HepG2 (cell line): ENCODE measurements around the gene ATP11A. TPM values are rescaled to one million over a fixed set of nuclear protein-coding genes. Genes with fewer than 3 reads are reported as not detected.

Source experiments
- ATAC-seq: fragments of 200-7000 bp; cut with Tn5 transposase; 3 replicates; pipeline ENCODE4 v1.9.1; 2020; ENCODE audit warnings: mild to moderate bottlenecking, moderate library complexity
- BruUV-seq: library from RNA; stranded (reverse); fragments of 400-500 nt; replicated peaks from 2 replicates; lab custom pipeline; 2021; lab: Mats Ljungman, UMichigan
- CTCF ChIA-PET: fragments of 300-600 bp; formaldehyde crosslinking; extraction: SDS; loops from one replicate; lab custom pipeline; 2021; ENCODE audit warnings: low total read pairs, inconsistent platforms, low intra/inter-chr PET ratio; lab: Yijun Ruan, JAX
- POLR2A ChIA-PET: fragments of 350-600 bp; sonication (Branson Sonifier 250); formaldehyde crosslinking; loops from one replicate; lab custom pipeline; 2020; ENCODE audit warnings: antibody characterized with exemption, inconsistent platforms; lab: Yijun Ruan, JAX
- DNase-seq: peaks from one replicate; pipeline ENCODE4 v3.0.0-alpha.2; 2015; ENCODE audit warnings: low spot score
- FAIRE-seq: peaks from 3 replicates; lab custom pipeline; 2011; peaks lifted over from hg19 to GRCh38; lab: Jason Lieb, UNC
- H2AFZ ChIP-seq: one replicate; pipeline ENCODE4 v1.6.1; 2011; ENCODE audit warnings: low read length, inconsistent platforms
- H3K27ac ChIP-seq: fragments of 300-600 bp; 3 replicates; pipeline ENCODE4 v1.8.0; 2011; ENCODE audit warnings: mixed run types, mild to moderate bottlenecking, mixed read lengths, low read length, inconsistent platforms; ENCODE audit not compliant: insufficient read depth; ENCODE audit errors: extremely low read length
- H3K27me3 ChIP-seq, 2 experiments: fragments of 200-600 bp in 1 of 2; 2 replicates in 1 of 2; 3 replicates in 1 of 2; pipeline versions ENCODE4 v1.6.0 to v1.8.0; 2011; ENCODE audit warnings: low read length in 2 of 2, mild to moderate bottlenecking in 2 of 2, moderate library complexity in 2 of 2, inconsistent platforms in 1 of 2; ENCODE audit not compliant: insufficient read depth in 2 of 2, control insufficient read depth in 1 of 2
- H3K36me3 ChIP-seq, 2 experiments: fragments of 200-600 bp in 1 of 2; replicated peaks in 1 of 2; 2 replicates in 1 of 2; 3 replicates in 1 of 2; pipeline versions ENCODE4 v1.5.1 to v1.8.0; 2011; ENCODE audit warnings: low read length in 2 of 2, inconsistent platforms in 1 of 2; ENCODE audit not compliant: insufficient read depth in 2 of 2, control insufficient read depth in 1 of 2
- H3K4me1 ChIP-seq: 2 replicates; pipeline ENCODE4 v1.5.1; 2012; ENCODE audit warnings: low read length, inconsistent platforms; ENCODE audit not compliant: insufficient read depth
- H3K4me2 ChIP-seq: 2 replicates; pipeline ENCODE4 v1.6.0; 2011; ENCODE audit warnings: low read depth, low read length, inconsistent platforms
- H3K4me3 ChIP-seq, 3 experiments: fragments of 200-600 bp in 1 of 3; sonication (generic), shearing (Covaris generic) in 1 of 3; replicated peaks in 1 of 3; 2 replicates each; pipeline ENCODE4 v1.5.1; 2011 to 2016; ENCODE audit warnings: low read length in 3 of 3, inconsistent platforms in 2 of 3, low read depth in 2 of 3, mild to moderate bottlenecking in 2 of 3, control low read depth in 1 of 3, mixed read lengths in 1 of 3; ENCODE audit not compliant: insufficient read depth in 1 of 3
- H3K79me2 ChIP-seq: one replicate; pipeline ENCODE4 v1.6.1; 2011; ENCODE audit warnings: low read length, inconsistent platforms; ENCODE audit not compliant: insufficient read depth
- H3K9ac ChIP-seq: 2 replicates; pipeline ENCODE4 v1.6.0; 2011; ENCODE audit warnings: mild to moderate bottlenecking, low read depth, low read length, inconsistent platforms; ENCODE audit not compliant: insufficient read depth
- H3K9me3 ChIP-seq: 2 replicates; pipeline ENCODE4 v1.5.1; 2012; ENCODE audit warnings: mild to moderate bottlenecking, low read length
- H4K20me1 ChIP-seq: 2 replicates; pipeline ENCODE4 v1.6.0; 2011; ENCODE audit warnings: inconsistent platforms, mild to moderate bottlenecking, low read length, moderate library complexity; ENCODE audit not compliant: insufficient read depth
- ADNP ChIP-seq: sonication (generic); formaldehyde crosslinking; IDR thresholded peaks from 2 replicates; pipeline ENCODE4 v1.4.0; 2020; ENCODE audit warnings: missing genetic modification reagents
- ARNT ChIP-seq: fragments of 450-650 bp; IDR thresholded peaks from 2 replicates; pipeline ENCODE4 v1.6.1; 2017
- CC2D1A ChIP-seq: sonication (generic); formaldehyde crosslinking; IDR thresholded peaks from 2 replicates; pipeline ENCODE4 v1.8.1; 2023; ENCODE audit warnings: mild to moderate bottlenecking, missing genetic modification reagents
- KAT7 ChIP-seq: IDR thresholded peaks from 2 replicates; pipeline ENCODE4 v1.6.1; 2018; ENCODE audit warnings: borderline replicate concordance, missing compliant biosample characterization
- KLF11 ChIP-seq: IDR thresholded peaks from 2 replicates; pipeline ENCODE4 v1.6.1; 2016; ENCODE audit warnings: missing compliant biosample characterization
- SP4 ChIP-seq: sonication (generic); formaldehyde crosslinking; IDR thresholded peaks from 2 replicates; pipeline ENCODE4 v1.8.1; 2023; ENCODE audit warnings: mild to moderate bottlenecking, missing genetic modification reagents
- ZBTB1 ChIP-seq: sonication (generic); formaldehyde crosslinking; IDR thresholded peaks from 2 replicates; pipeline ENCODE4 v1.4.0; 2020; ENCODE audit warnings: missing genetic modification reagents, borderline replicate concordance
- ZNF317 ChIP-seq: sonication (generic); formaldehyde crosslinking; IDR thresholded peaks from 2 replicates; pipeline ENCODE4 v1.5.0; 2020; ENCODE audit warnings: mild to moderate bottlenecking, missing genetic modification reagents
- ZNF550 ChIP-seq: sonication (generic); formaldehyde crosslinking; IDR thresholded peaks from 2 replicates; pipeline ENCODE4 v1.4.0; 2020; ENCODE audit warnings: mild to moderate bottlenecking, missing genetic modification reagents, borderline replicate concordance
- WGBS: methylation state at CpG from one replicate; pipeline ENCODE4 v1.1.6; 2017; ENCODE audit warnings: low lambda C conversion rate; 5-methylcytosine and 5-hydroxymethylcytosine counted together
- in situ Hi-C: cut with HindIII; loops from 2 replicates; pipeline ENCODE4 v1.10.0; 2017; ENCODE audit warnings: low pct_unique_long_range_greater_than_20kb; ENCODE audit not compliant: extremely low pct_ligation_motif_present
- intact Hi-C: fragments of 100-400 bp; cut with micrococcal nuclease; formaldehyde crosslinking; loops from one replicate; pipeline ENCODE4 v1.10.0; 2022; ENCODE audit not compliant: unreplicated experiment
- polyA plus RNA-seq, 8 experiments: library from polyadenylated mRNA; depleted of rRNA in 3 of 8; stranded (reverse) in 7 of 8; unstranded in 1 of 8; fragments of >200 nt; fragmentation: Illumina TruSeq in 4 of 8; extraction: Trizol in 4 of 8; gene quantifications; 2 replicates each; pipeline versions ENCODE4 v1.2.1 to v1.2.3, GENCODE V29; 2011 to 2016; ENCODE audit warnings: low read depth in 4 of 8, missing spikeins in 1 of 8, mixed read lengths in 1 of 8; ENCODE audit not compliant: insufficient read depth in 1 of 8
- total RNA-seq, 5 experiments: library from RNA; depleted of rRNA; stranded (reverse); fragments of >200 nt; fragmentation: Illumina TruSeq; extraction: Trizol; gene quantifications; 2 replicates each; pipeline ENCODE4 v1.2.3, GENCODE V29; 2016; ENCODE audit warnings: low read depth in 1 of 5
- TF ChIP-seq, protein P1 (sequence below): sonication (generic); formaldehyde crosslinking; IDR thresholded peaks from 2 replicates; pipeline ENCODE4 v1.8.0; 2022; ENCODE audit warnings: mild to moderate bottlenecking, missing genetic modification reagents, moderate library complexity

ATP11A gene
- total and polyA plus RNA-seq, 2 of the 13 experiments (the other 11 are each of a cell fraction or from before 2014, with no cell fraction given): 18.4 to 20.1 TPM

DNA sequence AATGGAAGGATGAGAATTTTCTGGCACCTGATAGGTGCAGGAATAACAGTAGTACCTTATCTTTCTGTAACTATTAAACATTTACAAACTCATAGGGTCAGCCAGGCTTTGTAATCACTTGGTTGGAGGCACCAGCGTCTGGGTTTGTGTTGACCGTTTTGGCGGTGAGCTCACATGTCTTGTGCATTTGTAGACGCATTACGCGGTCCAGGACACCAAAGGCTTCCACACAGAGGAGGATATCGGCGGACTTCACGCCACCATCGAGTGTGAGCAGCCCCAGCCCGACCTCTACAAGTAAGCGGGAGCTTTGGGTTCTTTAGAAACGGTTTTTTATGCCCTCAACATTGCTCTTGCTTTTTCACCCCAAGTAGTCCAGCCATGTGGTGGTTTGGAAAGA, 129.3 kb downstream of the ATP11A start:
- H4K20me1 ChIP-seq: no peaks in the 10 kb centered on the region
- BruUV-seq: no TSS peak
- no peaks in the 10 kb centered on the region for H3K27me3 ChIP-seq
- H3K27ac ChIP-seq: no peak overlapping the region
- H3K4me3 ChIP-seq: no peak overlapping the region
- H3K4me1 ChIP-seq: no peaks in the 10 kb centered on the region
- TF ChIP-seq, protein P1, sequence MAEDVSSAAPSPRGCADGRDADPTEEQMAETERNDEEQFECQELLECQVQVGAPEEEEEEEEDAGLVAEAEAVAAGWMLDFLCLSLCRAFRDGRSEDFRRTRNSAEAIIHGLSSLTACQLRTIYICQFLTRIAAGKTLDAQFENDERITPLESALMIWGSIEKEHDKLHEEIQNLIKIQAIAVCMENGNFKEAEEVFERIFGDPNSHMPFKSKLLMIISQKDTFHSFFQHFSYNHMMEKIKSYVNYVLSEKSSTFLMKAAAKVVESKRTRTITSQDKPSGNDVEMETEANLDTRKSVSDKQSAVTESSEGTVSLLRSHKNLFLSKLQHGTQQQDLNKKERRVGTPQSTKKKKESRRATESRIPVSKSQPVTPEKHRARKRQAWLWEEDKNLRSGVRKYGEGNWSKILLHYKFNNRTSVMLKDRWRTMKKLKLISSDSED: no peak
- TF ChIP-seq ARNT: no peak
- TF ChIP-seq KAT7: no peak
- TF ChIP-seq ZNF550 (CRISPR knock-in tag): no peak
- TF ChIP-seq SP4 (CRISPR knock-in tag): no peak
- TF ChIP-seq ZBTB1 (CRISPR knock-in tag): no peak
- intact Hi-C loops: no loop called here
- H2AFZ ChIP-seq: no peak overlapping the region
- no peak overlapping the region for H3K4me2 ChIP-seq
- ATAC-seq (no peak), DNase-seq (no peak), FAIRE-seq (no peak)
- CTCF ChIA-PET: no interaction called here
- in situ Hi-C loops: no loop called here
- POLR2A ChIA-PET: no interaction called here
- no peaks in the 10 kb centered on the region for H3K79me2 ChIP-seq
- peaks cover 32 to 90% of the 10 kb centered on the region in 2 experiments for H3K36me3 ChIP-seq
- WGBS: 98% methylated on average over 13 of the region's 13 CpGs
- no peaks in the 10 kb centered on the region for H3K9me3 ChIP-seq
- no peak overlapping the region for H3K9ac ChIP-seq

- H3K27ac ChIP-seq: no peak overlapping the region
- ChIA-PET POLR2A (no interaction called here), CTCF (no interaction called here)
- H3K27me3 ChIP-seq: no peaks in the 10 kb centered on the region
- no peaks in the 10 kb centered on the region for H3K9me3 ChIP-seq
- 95% methylated on average over 29 of the region's 29 CpGs for WGBS
- H4K20me1 ChIP-seq: no peaks in the 10 kb centered on the region
- no peak overlapping the region for H3K4me3 ChIP-seq
- DNase-seq (no peak), ATAC-seq (no peak), FAIRE-seq (no peak)
- in situ Hi-C loops (no loop called here), intact Hi-C loops (no loop called here)
- TF ChIP-seq CC2D1A (CRISPR knock-in tag) (no peak), ZNF317 (CRISPR knock-in tag) (no peak), ADNP (CRISPR knock-in tag) (no peak), KLF11 (CRISPR knock-in tag) (no peak)
- H3K36me3 ChIP-seq: peaks cover 30 to 91% of the 10 kb centered on the region in 2 experiments
- BruUV-seq: no TSS peak
- H3K9ac ChIP-seq: no peak overlapping the region
- H2AFZ ChIP-seq: no peak overlapping the region
- no peaks in the 10 kb centered on the region for H3K4me1 ChIP-seq
- H3K79me2 ChIP-seq: no peaks in the 10 kb centered on the region
- no peak overlapping the region for H3K4me2 ChIP-seq
These were observed 130.0 kb downstream of the ATP11A start for GRCh38 chr13:112819816-112820215.
